GM18867 (cell line): ENCODE data around the gene MIDN.
"Not testable (repeated sequence)": the region's sequence is repeated elsewhere in the genome, so short reads cannot be mapped to it uniquely, and the experiment has no call there.

Experiments
- ATAC-seq: cut with Tn5 transposase; IDR thresholded peaks from one replicate; pipeline ENCODE4 v1.9.1; 2021; ENCODE audit warnings: mild to moderate bottlenecking, moderate library complexity; ENCODE audit not compliant: unreplicated experiment

The MIDN gene

GRCh38 chr19:1245494-1246264, 2.7 kb upstream of the MIDN start:
- ATAC-seq, result no peak

GRCh38 chr19:1246265-1247087, 1.9 kb upstream of the MIDN start:
- ATAC-seq, result not testable (repeated sequence)

GRCh38 chr19:1247748-1248138, 640 bp upstream of the MIDN start:
- ATAC-seq, result no peak

- peak; percentile 26 for ATAC-seq
Measured at GRCh38 chr19:1248786-1249297, 459 bp downstream of the MIDN start.

- peak; percentile 43 for ATAC-seq
Measured at GRCh38 chr19:1249298-1249989, 1.1 kb downstream of the MIDN start.

- ATAC-seq, result no peak
Measured at GRCh38 chr19:1249990-1250436, 1.6 kb downstream of the MIDN start.

- no peak for ATAC-seq
Measured at GRCh38 chr19:1250437-1251260, 2.3 kb downstream of the MIDN start.

- ATAC-seq, result no peak
Measured at GRCh38 chr19:1251330-1252220, 3.2 kb downstream of the MIDN start.

- no peak for ATAC-seq
Measured at GRCh38 chr19:1252221-1252820, 3.9 kb downstream of the MIDN start.

- ATAC-seq, result no peak
Measured at GRCh38 chr19:1252821-1253513, 4.6 kb downstream of the MIDN start.

- no peak for ATAC-seq
Measured at GRCh38 chr19:1253514-1254080, 5.2 kb downstream of the MIDN start.

GRCh38 chr19:1254081-1254527, 5.7 kb downstream of the MIDN start:
- no peak for ATAC-seq

GRCh38 chr19:1254530-1255185, 6.3 kb downstream of the MIDN start:
- ATAC-seq, result no peak

GRCh38 chr19:1255186-1256161, 7.1 kb downstream of the MIDN start:
- ATAC-seq, result no peak

- ATAC-seq, result no peak
Measured at GRCh38 chr19:1256646-1257474, 8.5 kb downstream of the MIDN start.
